Activated CD8-positive, alpha-beta T cell treated with anti-CD3 and anti-CD28 coated beads for 36 hours (primary cell): ENCODE data around the gene METAP1D. TPM values are rescaled to one million over a fixed set of nuclear protein-coding genes. Genes with fewer than 3 reads are reported as not detected.

ENCODE experiments used
- ATAC-seq: fragments of 200-7000 bp; cut with Tn5 transposase; one replicate; pipeline ENCODE4 v1.10.0; 2021; ENCODE audit warnings: mild to moderate bottlenecking, moderate library complexity
- CTCF ChIA-PET: fragments of 350-600 bp; sonication (Branson Sonifier 250); formaldehyde crosslinking; loops from one replicate; lab custom pipeline; 2021; ENCODE audit warnings: antibody characterized with exemption; lab: Charles Lee
- POLR2A ChIA-PET: fragments of 350-600 bp; sonication (Branson Sonifier 250); formaldehyde crosslinking; loops from one replicate; lab custom pipeline; 2021; ENCODE audit warnings: antibody characterized with exemption; lab: Charles Lee
- DNase-seq: peaks from one replicate; pipeline ENCODE4 v3.0.0-alpha.2; 2020
- H3K27ac Mint-ChIP-seq: one replicate; pipeline ENCODE4 v1.8.0; 2021; ENCODE audit warnings: mild to moderate bottlenecking, mixed read lengths
- H3K27me3 Mint-ChIP-seq: one replicate; pipeline ENCODE4 v1.8.0; 2021; ENCODE audit warnings: mixed read lengths
- H3K36me3 Mint-ChIP-seq: one replicate; pipeline ENCODE4 v1.8.0; 2021; ENCODE audit warnings: low read depth, mixed read lengths
- H3K4me1 Mint-ChIP-seq: one replicate; pipeline ENCODE4 v1.8.0; 2021; ENCODE audit warnings: low read depth, mixed read lengths
- H3K4me3 Mint-ChIP-seq: one replicate; pipeline ENCODE4 v1.8.0; 2021; ENCODE audit warnings: mild to moderate bottlenecking, moderate library complexity, mixed read lengths
- H3K9me3 Mint-ChIP-seq: one replicate; pipeline ENCODE4 v1.8.0; 2021; ENCODE audit warnings: mixed read lengths
- intact Hi-C: fragments of 100-400 bp; cut with micrococcal nuclease; formaldehyde crosslinking; loops from one replicate; pipeline ENCODE4 v1.10.0; 2022
- total RNA-seq, 2 experiments: library from RNA; stranded (reverse); gene quantifications; one replicate each; pipeline ENCODE4 v1.2.3, GENCODE V29; 2021
- TF ChIP-seq, protein P1 (sequence below): fragments of 200-600 bp; IDR thresholded peaks from one replicate; pipeline ENCODE4 v1.8.0; 2022; ENCODE audit warnings: antibody characterized with exemption, mild to moderate bottlenecking

Gene METAP1D
- total RNA-seq, 2 experiments from 2014 or later = 5.4 to 8.8 TPM

DNA sequence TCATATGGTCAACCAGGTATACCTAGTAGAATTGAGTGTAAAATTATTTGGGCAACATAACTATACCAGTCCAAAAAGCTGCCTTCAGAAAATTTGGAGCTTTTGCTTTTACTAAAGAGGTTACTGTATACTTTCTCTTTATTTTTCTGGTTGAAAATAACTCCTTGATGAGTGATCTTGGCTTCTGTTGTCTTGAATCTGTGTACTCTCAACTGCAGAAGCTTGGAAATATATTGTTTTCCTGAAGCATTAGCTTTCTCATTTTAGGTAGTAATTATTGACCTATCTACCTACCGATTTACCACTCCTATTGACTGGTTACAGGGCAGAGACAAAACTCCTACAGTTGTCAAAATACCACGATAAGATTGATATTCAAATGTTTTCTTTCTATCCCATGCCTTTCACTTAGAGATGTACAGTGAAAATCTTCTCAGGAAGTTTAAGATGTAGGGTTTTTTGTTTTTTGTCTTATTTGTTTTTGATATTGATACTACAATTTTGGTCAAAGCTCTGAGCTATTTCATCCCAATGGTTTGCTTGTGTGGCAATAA is 49.9 kb downstream of the METAP1D start:
- H3K4me1 Mint-ChIP-seq = peaks cover 3% of the 10 kb centered on the region
- ATAC-seq = no peak

DNA sequence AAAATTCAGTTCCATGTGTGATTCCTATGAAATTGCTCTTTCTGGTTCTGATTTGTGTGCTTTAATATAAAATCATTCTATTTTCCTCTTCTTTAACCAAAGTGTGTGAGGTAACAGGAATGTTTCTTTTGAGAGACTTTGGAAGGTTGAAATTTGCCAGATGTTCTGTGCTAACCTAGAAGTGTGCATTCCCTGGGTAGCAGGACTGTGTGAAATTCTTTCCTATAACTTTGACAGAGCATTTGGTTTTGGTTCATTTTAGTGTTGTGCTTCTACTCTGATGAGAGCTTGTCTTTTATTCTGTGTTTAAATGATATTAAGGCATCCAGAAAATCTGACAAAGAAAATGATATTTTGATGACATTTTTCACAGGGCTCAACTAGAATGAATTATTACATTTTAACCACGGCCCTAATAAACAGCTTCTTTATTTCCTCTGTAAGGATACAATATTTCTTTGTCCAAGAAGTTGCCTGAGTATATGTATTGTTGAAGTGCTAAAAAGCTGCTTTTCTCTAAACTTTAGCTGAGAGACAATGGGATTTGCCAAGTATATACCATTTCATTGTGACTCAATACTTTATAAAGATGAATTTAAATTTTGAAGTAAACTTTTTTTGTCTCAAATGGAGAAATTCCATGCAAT is 50.8 kb downstream of the METAP1D start:
- no peak for ATAC-seq
- Mint-ChIP-seq H3K36me3 (no peaks in the 10 kb centered on the region), H3K27me3 (no peaks in the 10 kb centered on the region), H3K4me1 (peaks cover 3% of the 10 kb centered on the region), H3K4me3 (no peak overlapping the region), H3K27ac (no peak overlapping the region), H3K9me3 (no peaks in the 10 kb centered on the region)
- ChIA-PET POLR2A (no interaction called here), CTCF (no interaction called here)
- DNase-seq = no peak
- TF ChIP-seq, protein P1, sequence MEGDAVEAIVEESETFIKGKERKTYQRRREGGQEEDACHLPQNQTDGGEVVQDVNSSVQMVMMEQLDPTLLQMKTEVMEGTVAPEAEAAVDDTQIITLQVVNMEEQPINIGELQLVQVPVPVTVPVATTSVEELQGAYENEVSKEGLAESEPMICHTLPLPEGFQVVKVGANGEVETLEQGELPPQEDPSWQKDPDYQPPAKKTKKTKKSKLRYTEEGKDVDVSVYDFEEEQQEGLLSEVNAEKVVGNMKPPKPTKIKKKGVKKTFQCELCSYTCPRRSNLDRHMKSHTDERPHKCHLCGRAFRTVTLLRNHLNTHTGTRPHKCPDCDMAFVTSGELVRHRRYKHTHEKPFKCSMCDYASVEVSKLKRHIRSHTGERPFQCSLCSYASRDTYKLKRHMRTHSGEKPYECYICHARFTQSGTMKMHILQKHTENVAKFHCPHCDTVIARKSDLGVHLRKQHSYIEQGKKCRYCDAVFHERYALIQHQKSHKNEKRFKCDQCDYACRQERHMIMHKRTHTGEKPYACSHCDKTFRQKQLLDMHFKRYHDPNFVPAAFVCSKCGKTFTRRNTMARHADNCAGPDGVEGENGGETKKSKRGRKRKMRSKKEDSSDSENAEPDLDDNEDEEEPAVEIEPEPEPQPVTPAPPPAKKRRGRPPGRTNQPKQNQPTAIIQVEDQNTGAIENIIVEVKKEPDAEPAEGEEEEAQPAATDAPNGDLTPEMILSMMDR = no peak
- intact Hi-C loops = no loop called here

More for the DNA sequence above, 49.9 kb downstream of the METAP1D start:
- no peak overlapping the region for H3K27ac Mint-ChIP-seq
- no peak overlapping the region for H3K4me3 Mint-ChIP-seq
- intact Hi-C loops = no loop called here
- CTCF ChIA-PET = no interaction called here
- TF ChIP-seq, protein P1 = no peak
- no peak for DNase-seq
- no peaks in the 10 kb centered on the region for H3K9me3 Mint-ChIP-seq
- POLR2A ChIA-PET = interaction anchor here (0.6 kb wide), 1 partner anchor 230 kb away, joined by 3 read pairs; no protein-coding TSS in a partner anchor
- H3K36me3 Mint-ChIP-seq = no peaks in the 10 kb centered on the region
- no peaks in the 10 kb centered on the region for H3K27me3 Mint-ChIP-seq

DNA sequence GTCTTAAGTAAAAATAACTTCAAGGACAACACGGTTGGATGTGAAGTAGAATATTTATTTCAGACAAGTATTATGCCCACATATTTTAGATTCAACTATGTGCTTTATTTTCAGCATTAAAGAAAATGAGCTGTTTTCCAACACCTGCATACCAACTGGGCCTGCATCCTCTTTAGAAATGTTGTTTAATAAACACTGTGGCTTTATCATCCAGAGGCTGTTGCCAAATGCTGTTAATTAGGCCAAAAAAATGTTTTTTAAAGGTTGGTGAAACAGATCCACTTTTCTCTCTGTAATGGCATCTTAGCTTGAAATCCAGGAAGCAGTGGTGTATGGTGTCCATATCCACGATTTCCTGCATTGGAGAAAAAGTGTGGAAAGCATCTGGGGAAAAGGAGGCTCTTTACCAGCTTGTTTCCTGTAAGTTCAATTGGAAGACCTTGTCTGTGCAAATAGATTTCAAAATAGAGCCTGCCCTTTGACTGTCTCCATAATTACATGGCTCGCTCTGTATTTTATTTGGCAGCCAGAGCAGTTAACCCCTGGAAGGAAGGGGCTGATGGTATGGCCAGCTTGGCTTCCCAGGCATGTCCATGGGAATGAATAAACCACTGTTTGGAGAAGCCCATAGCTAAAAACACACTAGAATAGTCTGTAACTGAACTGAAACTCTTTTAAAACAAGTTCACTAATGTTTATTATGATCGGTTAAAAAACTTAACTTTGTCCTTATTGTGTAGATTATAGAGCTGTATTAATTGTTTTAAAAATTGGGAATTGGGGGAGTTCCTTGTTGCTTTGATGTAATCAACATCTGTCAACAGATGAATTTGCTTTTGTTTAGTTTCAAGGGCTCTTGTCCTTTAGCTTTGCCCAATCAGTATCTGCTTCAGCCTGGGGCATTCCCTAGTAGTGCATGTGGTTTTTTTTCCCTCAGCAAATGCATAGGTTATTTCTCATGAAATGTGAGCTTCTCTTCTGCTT is 52.5 kb downstream of the METAP1D start:
- intact Hi-C loops = no loop called here
- DNase-seq = no peak
- ATAC-seq = no peak
- Mint-ChIP-seq H3K4me1 (no peaks in the 10 kb centered on the region), H3K36me3 (no peaks in the 10 kb centered on the region), H3K4me3 (no peak overlapping the region), H3K9me3 (no peaks in the 10 kb centered on the region), H3K27me3 (no peaks in the 10 kb centered on the region), H3K27ac (no peak overlapping the region)
- TF ChIP-seq, protein P1 = no peak
- ChIA-PET POLR2A (interaction anchor here (0.8 to 1.0 kb wide), 2 partner anchors 28 to 50 kb away, joined by 3 read pairs; partner anchors contain the start of gene DLX2), CTCF (interaction anchor here (1.2 to 1.3 kb wide), 2 partner anchors 50 to 75 kb away, joined by 3 to 5 read pairs; partner anchors contain the start of gene DLX2)

DNA sequence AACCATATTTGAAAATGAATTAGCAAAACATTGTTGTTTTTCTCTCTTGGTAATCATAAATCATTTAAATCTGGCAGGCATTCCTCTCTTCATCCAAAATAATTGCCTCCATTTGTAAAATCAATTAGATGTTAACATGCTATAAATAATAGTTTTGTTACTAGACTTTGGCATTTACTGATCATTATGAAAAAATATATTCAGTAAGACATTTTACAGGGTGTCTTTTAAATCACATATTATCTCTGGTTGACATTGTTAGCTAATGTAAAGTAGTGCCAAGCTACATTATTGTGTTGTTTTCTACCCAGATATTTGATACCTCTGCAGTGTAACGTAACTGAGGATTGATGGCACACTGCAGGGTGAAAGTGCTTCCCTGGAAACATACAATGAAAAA is 53.7 kb downstream of the METAP1D start:
- intact Hi-C loops = no loop called here
- TF ChIP-seq, protein P1 = no peak
- H3K9me3 Mint-ChIP-seq = no peaks in the 10 kb centered on the region
- H3K27me3 Mint-ChIP-seq = no peaks in the 10 kb centered on the region
- H3K4me1 Mint-ChIP-seq = no peaks in the 10 kb centered on the region
- DNase-seq (no peak), ATAC-seq (no peak)
- no peak overlapping the region for H3K27ac Mint-ChIP-seq
- no peak overlapping the region for H3K4me3 Mint-ChIP-seq
- POLR2A ChIA-PET = interaction anchor here (1.0 kb wide), 1 partner anchor 29 kb away, joined by 3 read pairs; no protein-coding TSS in a partner anchor
- CTCF ChIA-PET = interaction anchor here (1.2 kb wide), 1 partner anchor 49 kb away, joined by 3 read pairs; the partner anchor contains the start of gene DLX2
- no peaks in the 10 kb centered on the region for H3K36me3 Mint-ChIP-seq
